HG02610 (cell line): ENCODE measurements around the gene ABHD18.
A peak's percentile ranks its signal among the peaks of the same experiment; 100 is the strongest.
"Not testable (repeated sequence)": the region's sequence is repeated elsewhere in the genome, so short reads cannot be mapped to it uniquely, and the experiment has no call there.

ENCODE experiments used
- ATAC-seq: cut with Tn5 transposase; IDR thresholded peaks from one replicate; pipeline ENCODE4 v1.9.1; 2021; ENCODE audit warnings: mild to moderate bottlenecking, moderate library complexity; ENCODE audit not compliant: unreplicated experiment

Gene ABHD18

GRCh38 chr4:127988638-127989037 is 23.4 kb downstream of the ABHD18 start:
- ATAC-seq: no peak

- no peak for ATAC-seq
Observed at GRCh38 chr4:127993151-127993550, 27.9 kb downstream of the ABHD18 start.

GRCh38 chr4:127995776-127996175 is 30.6 kb downstream of the ABHD18 start:
- no peak for ATAC-seq

- not testable (repeated sequence) for ATAC-seq
Observed at GRCh38 chr4:127996521-127996920, 31.3 kb downstream of the ABHD18 start.

DNA sequence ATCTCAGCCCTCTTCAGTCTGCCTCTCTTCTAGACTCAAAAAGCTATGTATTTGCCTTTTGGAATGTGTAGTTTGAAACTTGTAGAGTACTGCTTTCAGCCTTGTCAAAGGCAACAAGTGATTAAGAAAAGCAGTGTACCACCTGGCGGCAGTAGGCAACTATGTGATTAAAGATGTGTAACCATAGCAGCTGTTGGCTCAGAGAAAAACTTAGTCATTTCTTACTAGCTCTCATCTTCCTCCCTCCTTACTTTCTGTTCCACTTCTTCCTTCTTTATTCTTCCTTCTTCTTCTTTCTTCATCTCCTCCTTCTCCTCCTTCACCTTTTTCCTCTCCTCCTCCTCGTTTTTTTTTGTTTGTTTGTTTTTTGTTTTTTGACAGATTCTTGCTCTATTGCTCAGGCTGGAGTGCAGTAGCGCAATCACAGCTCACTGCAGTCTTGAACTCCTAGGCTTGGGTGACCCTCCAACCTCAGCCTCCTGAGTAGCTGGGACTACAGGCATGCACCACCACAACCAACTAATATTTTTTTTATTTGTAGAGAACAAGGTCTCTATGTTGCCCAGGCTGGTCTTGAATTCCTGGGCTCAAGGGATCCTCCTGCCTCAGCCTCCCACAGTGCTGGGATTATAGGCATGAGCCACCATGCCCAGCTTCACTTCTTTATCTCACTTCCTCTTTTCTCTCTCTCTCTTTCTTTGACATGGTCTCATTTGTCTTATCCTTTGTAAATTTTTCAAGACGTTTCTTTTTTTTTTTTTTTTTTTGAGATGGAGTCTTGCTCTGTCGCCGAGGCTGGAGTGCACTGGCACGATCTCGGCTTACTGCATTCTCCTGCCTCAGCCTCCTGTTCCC is 32.6 kb downstream of the ABHD18 start:
- ATAC-seq: peak; percentile 98

- no peak for ATAC-seq
Observed at GRCh38 chr4:128006592-128006991, 41.4 kb downstream of the ABHD18 start.

DNA sequence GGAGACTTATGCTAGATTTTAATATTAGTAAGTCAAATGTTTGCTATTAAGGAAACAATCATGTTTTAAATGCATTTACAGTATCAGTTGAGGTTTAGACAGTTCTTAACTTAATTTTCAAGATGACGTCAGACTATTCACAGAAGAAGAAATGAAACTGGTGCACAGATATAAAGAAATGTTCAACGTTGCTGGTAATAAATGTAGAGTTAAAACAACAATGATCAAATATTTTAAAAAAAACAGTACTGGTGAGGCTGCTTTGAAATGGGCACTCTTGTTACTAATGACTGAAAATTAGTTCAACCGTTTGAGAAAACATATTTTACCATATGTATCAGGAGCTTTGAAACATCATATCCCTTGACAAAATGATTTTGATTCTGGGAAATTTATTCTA is 44.2 kb downstream of the ABHD18 start:
- no peak for ATAC-seq

DNA sequence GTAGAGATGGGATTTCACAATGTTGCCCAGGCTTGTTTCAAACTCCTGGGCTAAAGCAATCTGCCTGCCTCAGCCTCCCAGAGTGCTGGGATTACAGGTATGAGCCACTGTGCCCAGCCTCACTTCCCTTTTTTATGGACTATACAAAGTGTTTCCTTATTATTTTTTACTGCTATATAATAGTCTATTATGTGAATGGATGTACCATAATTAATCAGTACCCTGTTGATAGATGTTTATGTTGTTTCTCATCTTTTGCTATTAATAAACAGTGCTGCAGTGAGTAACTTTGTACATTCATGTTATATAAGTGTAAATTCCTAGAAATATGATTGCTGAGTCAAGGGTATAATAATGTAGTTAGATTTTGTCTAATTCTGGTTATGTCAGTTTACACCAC is 60.1 kb downstream of the ABHD18 start:
- ATAC-seq: no peak

- no peak for ATAC-seq
Observed at GRCh38 chr4:128029907-128030306, 64.7 kb downstream of the ABHD18 start.

- no peak for ATAC-seq
Observed at GRCh38 chr4:128031756-128032384, 66.7 kb downstream of the ABHD18 start.

GRCh38 chr4:128039568-128039967 is 74.4 kb downstream of the ABHD18 start:
- no peak for ATAC-seq

DNA sequence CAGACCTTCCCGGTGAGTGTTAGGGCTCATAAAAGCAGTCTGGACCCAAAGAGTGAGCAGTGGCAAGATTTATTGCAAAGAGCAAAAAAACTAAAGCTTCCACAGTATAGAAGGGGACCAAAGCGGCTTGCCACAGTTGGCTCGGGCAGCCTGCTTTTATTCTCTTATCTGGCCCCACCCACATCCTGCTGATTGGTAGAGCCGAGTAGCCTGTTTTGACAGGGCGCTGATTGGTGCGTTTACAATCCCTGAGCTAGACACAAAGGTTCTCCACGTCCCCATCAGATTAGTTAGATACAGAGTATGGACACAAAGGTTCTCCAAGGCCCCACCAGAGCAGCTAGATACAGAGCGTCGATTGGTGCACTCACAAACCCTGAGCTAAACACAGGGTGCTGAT is 81.8 kb downstream of the ABHD18 start:
- not testable (repeated sequence) for ATAC-seq

GRCh38 chr4:128047514-128047913 is 82.3 kb downstream of the ABHD18 start:
- not testable (repeated sequence) for ATAC-seq

GRCh38 chr4:128051229-128051628 is 86.0 kb downstream of the ABHD18 start:
- not testable (repeated sequence) for ATAC-seq

GRCh38 chr4:128054907-128055306 is 89.7 kb downstream of the ABHD18 start:
- ATAC-seq: not testable (repeated sequence)

- ATAC-seq: not testable (repeated sequence)
Observed at GRCh38 chr4:128055441-128056206, 90.4 kb downstream of the ABHD18 start.

- no peak for ATAC-seq
Observed at GRCh38 chr4:128056396-128056795, 91.2 kb downstream of the ABHD18 start.

DNA sequence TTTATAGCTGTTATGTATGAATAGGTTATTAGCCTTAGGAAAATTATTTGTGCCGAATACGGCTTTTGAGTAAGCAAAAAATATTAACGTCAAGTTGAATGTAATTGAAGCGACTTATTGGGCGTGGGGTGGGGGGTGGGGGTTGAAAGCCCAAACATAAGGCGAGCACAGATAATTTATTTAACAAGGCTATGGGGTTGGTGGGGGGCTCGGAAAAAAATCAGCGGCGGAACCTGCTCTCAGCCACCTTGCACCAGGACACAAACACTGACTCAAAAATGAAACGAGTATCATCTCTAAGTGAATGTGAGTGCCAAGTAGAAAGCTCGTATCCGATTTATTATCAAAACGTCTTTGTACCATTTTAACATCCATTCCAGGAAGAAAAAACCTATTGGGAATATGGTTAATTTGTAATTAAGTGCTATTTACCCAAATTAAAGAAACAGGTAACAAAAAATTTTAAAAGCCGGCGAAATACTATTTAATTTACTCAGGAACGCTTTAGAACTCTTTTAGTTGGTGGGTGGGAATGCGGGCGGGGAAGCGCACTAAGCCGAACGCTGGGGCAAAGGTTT is 95.0 kb downstream of the ABHD18 start:
- ATAC-seq: no peak

GRCh38 chr4:128060699-128061565 is 95.7 kb downstream of the ABHD18 start, which contains the start of gene LARP1B:
LARP1B (plus strand) TSS chr4:128061312; CDS start chr4:128074952, 13,640 bp downstream.
- ATAC-seq: peak; percentile 92
